ENCODE results near the gene LMO4. TPM values are rescaled to one million over a fixed set of nuclear protein-coding genes. Genes with fewer than 3 reads are reported as not detected.

The LMO4 gene
- total and polyA plus RNA-seq, 2 of the 13 experiments (the other 11 are each of a cell fraction or from before 2014, with no cell fraction given) = 19.3 to 49.9 TPM

- TF ChIP-seq ZBTB34 (CRISPR knock-in tag; IDR thresholded peaks at IDR 0.05) (no peak), ZNF562 (CRISPR knock-in tag; IDR thresholded peaks at IDR 0.05; ENCODE audit: borderline replicate concordance) (no peak), CBX2 (IDR thresholded peaks at IDR 0.05; ENCODE audit: low read depth, low read length) (no peak), CBX2 (CRISPR knock-in tag; IDR thresholded peaks at IDR 0.05; ENCODE audit: low read depth) (no peak), ZKSCAN5 (CRISPR knock-in tag; IDR thresholded peaks at IDR 0.05) (no peak), RARG (CRISPR knock-in tag; IDR thresholded peaks at IDR 0.05; ENCODE audit: low read depth) (no peak), HNRNPLL (IDR thresholded peaks at IDR 0.05; ENCODE audit: low read depth, low read length, poor library complexity, severe bottlenecking) (peak; percentile 67), CSRNP2 (CRISPR knock-in tag; conservative IDR thresholded peaks at IDR 0.05; ENCODE audit: low read depth) (no peak), ZNF777 (CRISPR knock-in tag; IDR thresholded peaks at IDR 0.05) (no peak), DMAP1 (CRISPR knock-in tag; IDR thresholded peaks at IDR 0.05) (no peak), ZNF510 (CRISPR knock-in tag; IDR thresholded peaks at IDR 0.05; ENCODE audit: low read depth) (no peak), TRIM22 (IDR thresholded peaks at IDR 0.05) (no peak), XRCC5 (optimal IDR thresholded peaks at IDR 0.05; ENCODE audit: low read length) (peak; percentile 12), ZNF598 (CRISPR knock-in tag; IDR thresholded peaks at IDR 0.05; ENCODE audit: borderline replicate concordance) (no peak), ATF7 (IDR thresholded peaks at IDR 0.05) (no peak), ATF7 (CRISPR knock-in tag; IDR thresholded peaks at IDR 0.05) (no peak), TGIF2 (CRISPR knock-in tag; IDR thresholded peaks at IDR 0.05) (peak; percentile 36; the same call in 1 of the 2 replicates), BHLHE40 (IDR thresholded peaks at IDR 0.05; ENCODE audit: low read length) (no peak), MLX (CRISPR knock-in tag; IDR thresholded peaks at IDR 0.05) (no peak)
- TF ChIP-seq, protein P1, sequence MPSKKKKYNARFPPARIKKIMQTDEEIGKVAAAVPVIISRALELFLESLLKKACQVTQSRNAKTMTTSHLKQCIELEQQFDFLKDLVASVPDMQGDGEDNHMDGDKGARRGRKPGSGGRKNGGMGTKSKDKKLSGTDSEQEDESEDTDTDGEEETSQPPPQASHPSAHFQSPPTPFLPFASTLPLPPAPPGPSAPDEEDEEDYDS (CRISPR knock-in tag; IDR thresholded peaks at IDR 0.05) = no peak
- TF ChIP-seq, protein P2, sequence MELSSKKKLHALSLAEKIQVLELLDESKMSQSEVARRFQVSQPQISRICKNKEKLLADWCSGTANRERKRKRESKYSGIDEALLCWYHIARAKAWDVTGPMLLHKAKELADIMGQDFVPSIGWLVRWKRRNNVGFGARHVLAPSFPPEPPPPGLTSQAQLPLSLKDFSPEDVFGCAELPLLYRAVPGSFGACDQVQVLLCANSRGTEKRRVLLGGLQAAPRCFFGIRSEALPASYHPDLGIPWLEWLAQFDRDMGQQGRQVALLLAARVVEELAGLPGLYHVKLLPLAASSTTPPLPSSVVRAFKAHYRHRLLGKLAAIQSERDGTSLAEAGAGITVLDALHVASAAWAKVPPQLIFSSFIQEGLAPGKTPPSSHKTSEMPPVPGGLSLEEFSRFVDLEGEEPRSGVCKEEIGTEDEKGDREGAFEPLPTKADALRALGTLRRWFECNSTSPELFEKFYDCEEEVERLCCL (CRISPR knock-in tag; IDR thresholded peaks at IDR 0.05; ENCODE audit: borderline replicate concordance) = no peak
- TF ChIP-seq, protein P3, sequence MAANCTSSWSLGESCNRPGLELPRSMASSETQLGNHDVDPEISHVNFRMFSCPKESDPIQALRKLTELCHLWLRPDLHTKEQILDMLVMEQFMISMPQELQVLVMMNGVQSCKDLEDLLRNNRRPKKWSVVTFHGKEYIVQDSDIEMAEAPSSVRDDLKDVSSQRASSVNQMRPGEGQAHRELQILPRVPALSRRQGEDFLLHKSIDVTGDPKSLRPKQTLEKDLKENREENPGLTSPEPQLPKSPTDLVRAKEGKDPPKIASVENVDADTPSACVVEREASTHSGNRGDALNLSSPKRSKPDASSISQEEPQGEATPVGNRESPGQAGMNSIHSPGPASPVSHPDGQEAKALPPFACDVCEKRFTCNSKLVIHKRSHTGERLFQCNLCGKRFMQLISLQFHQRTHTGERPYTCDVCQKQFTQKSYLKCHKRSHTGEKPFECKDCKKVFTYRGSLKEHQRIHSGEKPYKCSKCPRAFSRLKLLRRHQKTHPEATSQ (CRISPR knock-in tag; IDR thresholded peaks at IDR 0.05; ENCODE audit: borderline replicate concordance) = no peak
These were observed 2.9 kb downstream of the LMO4 start (continued) for GRCh38 chr1:87331365-87332241.
